Activated CD4-positive, alpha-beta T cell treated with anti-CD3 and anti-CD28 coated beads for 1 hour (primary cell): ENCODE measurements around the gene PIK3CD.
"Not testable (repeated sequence)": the region's sequence is repeated elsewhere in the genome, so short reads cannot be mapped to it uniquely, and the experiment has no call there.

Experiments used
- DNase-seq: peaks from one replicate; pipeline ENCODE4 v3.0.0-alpha.2; 2020

Gene PIK3CD

GRCh38 chr1:9624081-9624480 lies 27.4 kb upstream of the PIK3CD start:
- DNase-seq = no peak

GRCh38 chr1:9625030-9625429 lies 26.5 kb upstream of the PIK3CD start:
- DNase-seq = not testable (repeated sequence)

- DNase-seq = no peak
Observed at GRCh38 chr1:9626201-9626608, 25.3 kb upstream of the PIK3CD start.

- peak; percentile 53 for DNase-seq
Observed at GRCh38 chr1:9628541-9629444, 22.7 kb upstream of the PIK3CD start.

GRCh38 chr1:9629445-9630201 lies 21.9 kb upstream of the PIK3CD start:
- peak; percentile 55 for DNase-seq

GRCh38 chr1:9630331-9631111 lies 21.0 kb upstream of the PIK3CD start:
- DNase-seq = no peak

GRCh38 chr1:9631613-9632012 lies 19.9 kb upstream of the PIK3CD start:
- no peak for DNase-seq

GRCh38 chr1:9633493-9633892 lies 18.0 kb upstream of the PIK3CD start:
- DNase-seq = no peak

- no peak for DNase-seq
Observed at GRCh38 chr1:9634582-9634981, 16.9 kb upstream of the PIK3CD start.

GRCh38 chr1:9639227-9639626 lies 12.3 kb upstream of the PIK3CD start:
- DNase-seq = no peak

GRCh38 chr1:9643351-9644256 lies 7.9 kb upstream of the PIK3CD start:
- no peak for DNase-seq

GRCh38 chr1:9646037-9646436 lies 5.5 kb upstream of the PIK3CD start:
- DNase-seq = no peak

GRCh38 chr1:9648171-9648570 lies 3.4 kb upstream of the PIK3CD start:
- no peak for DNase-seq

- no peak for DNase-seq
Observed at GRCh38 chr1:9649769-9650168, 1.8 kb upstream of the PIK3CD start.

GRCh38 chr1:9651220-9651564 lies 339 bp upstream of the PIK3CD start:
- no peak for DNase-seq

- DNase-seq = peak; percentile 45
Observed at GRCh38 chr1:9652379-9653209, 1.1 kb downstream of the PIK3CD start.

- DNase-seq = no peak
Observed at GRCh38 chr1:9653210-9653490, 1.6 kb downstream of the PIK3CD start.

- DNase-seq = no peak
Observed at GRCh38 chr1:9653491-9654050, 2.0 kb downstream of the PIK3CD start.

GRCh38 chr1:9654051-9654833 lies 2.7 kb downstream of the PIK3CD start:
- DNase-seq = no peak
